Bronchial epithelial cell (primary cell): ENCODE measurements around the gene WDR70. TPM values are rescaled to one million over a fixed set of nuclear protein-coding genes. Genes with fewer than 3 reads are reported as not detected.
"Not testable (repeated sequence)": the region's sequence is repeated elsewhere in the genome, so short reads cannot be mapped to it uniquely, and the experiment has no call there.

Source experiments
- DNase-seq: peaks from one replicate; pipeline ENCODE4 v3.0.0-alpha.2; 2010; ENCODE audit warnings: low read depth
- FAIRE-seq: peaks from 2 replicates; lab custom pipeline; 2011; peaks lifted over from hg19 to GRCh38; lab: Jason Lieb, UNC
- H3K27me3 ChIP-seq: 2 replicates; pipeline ENCODE4 v1.5.1; 2011; ENCODE audit warnings: low read length; ENCODE audit not compliant: control insufficient read depth, insufficient read depth
- H3K36me3 ChIP-seq: 2 replicates; pipeline ENCODE4 v1.5.1; 2011; ENCODE audit warnings: low read length; ENCODE audit not compliant: control insufficient read depth, insufficient read depth
- H3K4me3 ChIP-seq: 2 replicates; pipeline ENCODE4 v1.5.1; 2011; ENCODE audit warnings: mild to moderate bottlenecking, low read depth, low read length, control low read depth
- CTCF ChIP-seq: IDR thresholded peaks from 2 replicates; pipeline ENCODE4 v1.5.1; 2011; ENCODE audit warnings: mild to moderate bottlenecking, moderate library complexity, low read length, control low read depth, inconsistent platforms; ENCODE audit not compliant: insufficient read depth, severe bottlenecking
- total RNA-seq: library from RNA; depleted of rRNA; stranded (reverse); fragments of >200 nt; gene quantifications from 2 replicates; pipeline ENCODE4 v1.2.1, GENCODE V29; 2014

The WDR70 gene
- total RNA-seq, 1 donor from 2014 or later, result 17.9 TPM

GRCh38 chr5:37777432-37778130 is 398.5 kb downstream of the WDR70 start:
- no peak for TF ChIP-seq CTCF
- Histone ChIP-seq H3K27me3 (no peaks in the 10 kb centered on the region), H3K4me3 (no peak overlapping the region), H3K36me3 (no peaks in the 10 kb centered on the region)
- no peak for FAIRE-seq
- DNase-seq, result no peak

GRCh38 chr5:37781409-37781808 is 402.3 kb downstream of the WDR70 start:
- not testable (repeated sequence) for H3K36me3 ChIP-seq, H3K4me3 ChIP-seq, H3K27me3 ChIP-seq, FAIRE-seq, DNase-seq

- FAIRE-seq, result no peak
- no peak overlapping the region for H3K4me3 ChIP-seq
- peaks cover 2% of the 10 kb centered on the region for H3K27me3 ChIP-seq
- no peak for DNase-seq
- TF ChIP-seq CTCF, result no peak
- H3K36me3 ChIP-seq, result no peaks in the 10 kb centered on the region
Observed at GRCh38 chr5:37786416-37786815, 407.3 kb downstream of the WDR70 start.

- no peak overlapping the region for H3K4me3 ChIP-seq
- H3K36me3 ChIP-seq, result no peaks in the 10 kb centered on the region
- TF ChIP-seq CTCF, result no peak
- FAIRE-seq, result no peak
- DNase-seq, result peak; percentile 82
- peaks cover 2% of the 10 kb centered on the region for H3K27me3 ChIP-seq
Observed at GRCh38 chr5:37786862-37787519, 407.9 kb downstream of the WDR70 start.

GRCh38 chr5:37787742-37788141 is 408.6 kb downstream of the WDR70 start:
- no peak overlapping the region for H3K4me3 ChIP-seq
- DNase-seq (no peak), FAIRE-seq (no peak)
- H3K36me3 ChIP-seq, result no peaks in the 10 kb centered on the region
- peaks cover 2% of the 10 kb centered on the region for H3K27me3 ChIP-seq
- TF ChIP-seq CTCF, result no peak

- TF ChIP-seq CTCF, result no peak
- no peak for DNase-seq
- H3K36me3 ChIP-seq, result no peaks in the 10 kb centered on the region
- peaks cover 2% of the 10 kb centered on the region for H3K27me3 ChIP-seq
- FAIRE-seq, result no peak
- H3K4me3 ChIP-seq, result no peak overlapping the region
Observed at GRCh38 chr5:37789991-37790390, 410.9 kb downstream of the WDR70 start.
